HCT116 (cell line): ENCODE measurements around the gene H6PD. TPM values are rescaled to one million over a fixed set of nuclear protein-coding genes. Genes with fewer than 3 reads are reported as not detected.

Experiments used
- ATAC-seq: fragments of 200-7000 bp; cut with Tn5 transposase; 2 replicates; pipeline ENCODE4 v1.9.1; 2020; ENCODE audit warnings: mild to moderate bottlenecking, moderate library complexity
- BruUV-seq: library from RNA; stranded (reverse); fragments of 400-500 nt; replicated peaks from 2 replicates; lab custom pipeline; 2021; lab: Mats Ljungman, UMichigan
- CTCF ChIA-PET: fragments of 300-600 bp; sonication (Branson Sonifier 250); formaldehyde crosslinking; loops from one replicate; lab custom pipeline; 2021; ENCODE audit warnings: antibody characterized with exemption; lab: Charles Lee
- POLR2A ChIA-PET: fragments of 300-600, 350-600 bp; sonication (Branson Sonifier 250); formaldehyde crosslinking; loops from one replicate; lab custom pipeline; 2021; ENCODE audit warnings: antibody characterized with exemption; lab: Charles Lee
- RAD21 ChIA-PET, 2 experiments: fragments of 300-600 bp; sonication (Branson Sonifier 250); formaldehyde crosslinking; loops; one replicate each; lab custom pipeline; 2023; ENCODE audit warnings: low total read pairs in 2 of 2; ENCODE audit not compliant: uncharacterized antibody in 2 of 2, unreplicated experiment in 2 of 2, low non-redundant PET in 1 of 2; lab: Charles Lee
- DNase-seq: peaks from one replicate; pipeline ENCODE4 v3.0.0-alpha.2; 2010; ENCODE audit warnings: low read depth, low spot score
- H2AFZ ChIP-seq: fragments of 200-600 bp; shearing (Covaris generic), sonication (generic); 2 replicates; pipeline ENCODE4 v1.6.1; 2017; ENCODE audit warnings: low read depth, mixed run types, mixed read lengths, antibody characterized with exemption, low read length; ENCODE audit not compliant: poor library complexity, severe bottlenecking
- H3K27ac ChIP-seq: 2 replicates; pipeline ENCODE4 v1.5.1; 2012; ENCODE audit warnings: low read depth, low read length
- H3K27me3 ChIP-seq: fragments of 200-600 bp; sonication (generic); 2 replicates; pipeline ENCODE4 v1.6.1; 2016; ENCODE audit warnings: mixed run types, low read length, mixed read lengths; ENCODE audit not compliant: insufficient read depth
- H3K36me3 ChIP-seq, 2 experiments: fragments of 200-500 bp in 1 of 2; fragments of 200-600 bp in 1 of 2; sonication (Bioruptor generic) in 1 of 2; sonication (generic) in 1 of 2; 2 replicates each; pipeline versions ENCODE4 v1.5.1 to v1.6.1; 2014 to 2016; ENCODE audit warnings: low read length in 2 of 2, inconsistent platforms in 1 of 2, mixed read lengths in 1 of 2, mixed run types in 1 of 2; ENCODE audit not compliant: insufficient read depth in 2 of 2, control insufficient read depth in 1 of 2
- H3K4me1 ChIP-seq, 2 experiments: fragments of 200-600 bp in 1 of 2; sonication (generic) in 1 of 2; 2 replicates each; pipeline versions ENCODE4 v1.5.1 to v1.6.1; 2012 to 2017; ENCODE audit warnings: low read length in 2 of 2, inconsistent platforms in 1 of 2, mild to moderate bottlenecking in 1 of 2, mixed read lengths in 1 of 2, mixed run types in 1 of 2, moderate library complexity in 1 of 2; ENCODE audit not compliant: insufficient read depth in 2 of 2, control insufficient read depth in 1 of 2
- H3K4me2 ChIP-seq: fragments of 200-600 bp; sonication (generic); 2 replicates; pipeline ENCODE4 v1.6.1; 2017; ENCODE audit warnings: mixed run types, low read length, mixed read lengths
- H3K4me3 ChIP-seq, 2 experiments: fragments of 200-600 bp in 1 of 2; sonication (generic) in 1 of 2; replicated peaks in 1 of 2; 2 replicates each; pipeline ENCODE4 v1.5.1; 2011 to 2016; ENCODE audit warnings: low read length in 2 of 2, control low read depth in 1 of 2, low read depth in 1 of 2, mild to moderate bottlenecking in 1 of 2, mixed read lengths in 1 of 2, mixed run types in 1 of 2
- H3K79me2 ChIP-seq: fragments of 200-600 bp; sonication (generic); 2 replicates; pipeline ENCODE4 v1.6.1; 2017; ENCODE audit warnings: mild to moderate bottlenecking, mixed run types, low read length, moderate library complexity, mixed read lengths; ENCODE audit not compliant: insufficient read depth
- H3K9ac ChIP-seq: fragments of 200-600 bp; sonication (generic); 2 replicates; pipeline ENCODE4 v1.6.1; 2016; ENCODE audit warnings: low read length, mixed read lengths
- H3K9me2 ChIP-seq: fragments of 200-600 bp; sonication (generic), shearing (Covaris generic); 2 replicates; pipeline ENCODE4 v1.6.1; 2017; ENCODE audit warnings: mixed run types, mild to moderate bottlenecking, moderate library complexity; ENCODE audit not compliant: insufficient read depth
- H3K9me3 ChIP-seq, 2 experiments: fragments of 200-500 bp in 1 of 2; fragments of 200-600 bp in 1 of 2; sonication (Bioruptor generic) in 1 of 2; sonication (generic) in 1 of 2; 2 replicates each; pipeline ENCODE4 v1.6.1; 2014 to 2017; ENCODE audit warnings: low read length in 2 of 2, mixed read lengths in 2 of 2, inconsistent platforms in 1 of 2, low read depth in 1 of 2, mild to moderate bottlenecking in 1 of 2, mixed run types in 1 of 2, moderate library complexity in 1 of 2; ENCODE audit not compliant: control insufficient read depth in 1 of 2, insufficient read depth in 1 of 2
- H4K20me1 ChIP-seq: fragments of 200-600 bp; sonication (generic), shearing (Covaris generic); 2 replicates; pipeline ENCODE4 v1.6.1; 2017; ENCODE audit warnings: mixed run types, mild to moderate bottlenecking, moderate library complexity; ENCODE audit not compliant: insufficient read depth
- ATF3 ChIP-seq: IDR thresholded peaks from 2 replicates; pipeline ENCODE4 v1.6.1; 2012
- CBX3 ChIP-seq: IDR thresholded peaks from 2 replicates; pipeline ENCODE4 v1.6.1; 2012; ENCODE audit warnings: low read depth
- CEBPB ChIP-seq: IDR thresholded peaks from 2 replicates; pipeline ENCODE4 v1.6.1; 2012; ENCODE audit warnings: low read depth
- CTCF ChIP-seq, 3 experiments: fragments of 200-600 bp in 1 of 3; sonication (generic) in 1 of 3; IDR thresholded peaks in 2 of 3; conservative IDR thresholded peaks in 1 of 3; 2 replicates each; pipeline ENCODE4 v1.5.1; 2012 to 2017; ENCODE audit warnings: low read depth in 2 of 3, low read length in 2 of 3, antibody characterized with exemption in 1 of 3, borderline replicate concordance in 1 of 3, control low read depth in 1 of 3, mild to moderate bottlenecking in 1 of 3, mixed read lengths in 1 of 3, mixed run types in 1 of 3, moderate library complexity in 1 of 3; ENCODE audit not compliant: insufficient read depth in 1 of 3
- EGR1 ChIP-seq: IDR thresholded peaks from 2 replicates; pipeline ENCODE4 v1.6.1; 2012; ENCODE audit warnings: low read depth
- EZH2phosphoT487 ChIP-seq: fragments of 200-600 bp; IDR thresholded peaks from 2 replicates; pipeline ENCODE4 v1.6.1; 2018; ENCODE audit warnings: antibody characterized with exemption, borderline replicate concordance
- FOSL1 ChIP-seq: IDR thresholded peaks from 2 replicates; pipeline ENCODE4 v1.6.1; 2012; ENCODE audit warnings: low read depth
- JUND ChIP-seq: IDR thresholded peaks from 2 replicates; pipeline ENCODE4 v1.6.1; 2012
- MAX ChIP-seq: IDR thresholded peaks from 2 replicates; pipeline ENCODE4 v1.6.1; 2012
- POLR2AphosphoS5 ChIP-seq: IDR thresholded peaks from 2 replicates; pipeline ENCODE4 v1.6.1; 2011; ENCODE audit warnings: mild to moderate bottlenecking, low read depth, low read length, moderate library complexity
- RAD21 ChIP-seq: IDR thresholded peaks from 2 replicates; pipeline ENCODE4 v1.6.1; 2012; ENCODE audit warnings: low read depth, mild to moderate bottlenecking
- REST ChIP-seq: IDR thresholded peaks from 2 replicates; pipeline ENCODE4 v1.6.1; 2012; ENCODE audit warnings: low read depth
- SIN3A ChIP-seq: IDR thresholded peaks from 2 replicates; pipeline ENCODE4 v1.6.1; 2012; ENCODE audit warnings: low read depth
- SP1 ChIP-seq: IDR thresholded peaks from 2 replicates; pipeline ENCODE4 v1.6.1; 2012; ENCODE audit warnings: low read depth
- SRF ChIP-seq: IDR thresholded peaks from 2 replicates; pipeline ENCODE4 v1.6.1; 2012; ENCODE audit warnings: low read depth
- TCF7L2 ChIP-seq: IDR thresholded peaks from 2 replicates; pipeline ENCODE4 v1.7.0; 2011; ENCODE audit warnings: borderline replicate concordance, inconsistent platforms; ENCODE audit not compliant: insufficient read depth, insufficient read length; ENCODE audit errors: extremely low read depth
- ZFX ChIP-seq: fragments of 450-650 bp; IDR thresholded peaks from 2 replicates; pipeline ENCODE4 v1.6.1; 2017
- ZNF274 ChIP-seq: fragments of 200-500 bp; sonication (Bioruptor generic); IDR thresholded peaks from 2 replicates; pipeline ENCODE4 v1.6.1; 2014; ENCODE audit warnings: mild to moderate bottlenecking, low read depth, low read length, inconsistent platforms
- intact Hi-C: fragments of 100-400 bp; cut with micrococcal nuclease; formaldehyde crosslinking; loops from 2 replicates; pipeline ENCODE4 v1.10.0; 2022
- total RNA-seq: library from RNA; stranded (reverse); gene quantifications from one replicate; pipeline ENCODE4 v1.2.1, GENCODE V29; 2021; ENCODE audit not compliant: unreplicated experiment

Gene H6PD
- total RNA-seq, 1 experiment from 2014 or later = 16.2 TPM

GRCh38 chr1:9222846-9223625 is 11.5 kb upstream of the H6PD start:
- ChIA-PET CTCF (no interaction called here), RAD21 (no interaction called here), POLR2A (no interaction called here)
- no peak overlapping the region for H3K4me3 ChIP-seq
- TF ChIP-seq EGR1 (no peak), SP1 (no peak), CBX3 (no peak), ZFX (no peak), POLR2AphosphoS5 (no peak), MAX (no peak), TCF7L2 (no peak), CEBPB (no peak), ZNF274 (no peak), SIN3A (no peak), EZH2phosphoT487 (no peak), RAD21 (no peak), SRF (no peak), FOSL1 (no peak), JUND (no peak), CTCF (IDR thresholded peaks at IDR 0.05 in 2 of 3, conservative IDR thresholded peaks at IDR 0.05 in 1 of 3; ENCODE audit: borderline replicate concordance in 1 of 3, insufficient read depth in 1 of 3, low read depth in 2 of 3, low read length in 2 of 3) (no peak), REST (no peak), ATF3 (no peak)
- no peak overlapping the region for H2AFZ ChIP-seq
- no peak overlapping the region for H3K27ac ChIP-seq
- H3K36me3 ChIP-seq = no peaks in the 10 kb centered on the region
- H3K9ac ChIP-seq = no peak overlapping the region
- H3K9me2 ChIP-seq = no peaks in the 10 kb centered on the region
- DNase-seq = no peak
- no peaks in the 10 kb centered on the region for H4K20me1 ChIP-seq
- no peaks in the 10 kb centered on the region for H3K27me3 ChIP-seq
- H3K9me3 ChIP-seq = no peaks in the 10 kb centered on the region
- H3K4me1 ChIP-seq = no peaks in the 10 kb centered on the region
- intact Hi-C loops = no loop called here
- BruUV-seq = no TSS peak
- H3K4me2 ChIP-seq = no peak overlapping the region
- ATAC-seq = no peak
- H3K79me2 ChIP-seq = no peaks in the 10 kb centered on the region
